HCT116 (cell line): ENCODE data around the gene TES.

Experiments used
- CEBPB ChIP-seq: IDR thresholded peaks from 2 replicates; pipeline ENCODE4 v1.6.1; 2012; ENCODE audit warnings: low read depth
- EZH2 ChIP-seq: fragments of 200-600 bp; sonication (generic); IDR thresholded peaks from 2 replicates; pipeline ENCODE4 v1.6.1; 2017; ENCODE audit warnings: antibody characterized with exemption, mixed run types
- POLR2A ChIP-seq: IDR thresholded peaks from 2 replicates; pipeline ENCODE4 v1.7.0; 2011; ENCODE audit warnings: borderline replicate concordance; ENCODE audit not compliant: insufficient read depth, insufficient read length; ENCODE audit errors: extremely low read depth
- POLR2AphosphoS5 ChIP-seq: IDR thresholded peaks from 2 replicates; pipeline ENCODE4 v1.6.1; 2011; ENCODE audit warnings: mild to moderate bottlenecking, low read depth, low read length, moderate library complexity
- SP1 ChIP-seq: IDR thresholded peaks from 2 replicates; pipeline ENCODE4 v1.6.1; 2012; ENCODE audit warnings: low read depth
- YY1 ChIP-seq: IDR thresholded peaks from 2 replicates; pipeline ENCODE4 v1.6.1; 2011; ENCODE audit warnings: low read length, low read depth, moderate library complexity, mild to moderate bottlenecking; ENCODE audit not compliant: insufficient replicate concordance; ENCODE audit errors: extremely low read depth
- ZNF274 ChIP-seq: fragments of 200-500 bp; sonication (Bioruptor generic); IDR thresholded peaks from 2 replicates; pipeline ENCODE4 v1.6.1; 2014; ENCODE audit warnings: mild to moderate bottlenecking, low read depth, low read length, inconsistent platforms
- TF ChIP-seq, protein P1 (sequence below): IDR thresholded peaks from 2 replicates; pipeline ENCODE4 v1.6.1; 2012
- TF ChIP-seq, protein P2 (sequence below), 3 experiments: fragments of 200-600 bp in 1 of 3; sonication (generic) in 1 of 3; IDR thresholded peaks in 2 of 3; conservative IDR thresholded peaks in 1 of 3; 2 replicates each; pipeline ENCODE4 v1.5.1; 2012 to 2017; ENCODE audit warnings: low read depth in 2 of 3, low read length in 2 of 3, antibody characterized with exemption in 1 of 3, borderline replicate concordance in 1 of 3, control low read depth in 1 of 3, mild to moderate bottlenecking in 1 of 3, mixed read lengths in 1 of 3, mixed run types in 1 of 3, moderate library complexity in 1 of 3; ENCODE audit not compliant: insufficient read depth in 1 of 3
- TF ChIP-seq, protein P3 (sequence below): IDR thresholded peaks from 2 replicates; pipeline ENCODE4 v1.6.1; 2012; ENCODE audit warnings: low read depth
- TF ChIP-seq, protein P4 (sequence below): IDR thresholded peaks from 2 replicates; pipeline ENCODE4 v1.6.1; 2012

DNA sequence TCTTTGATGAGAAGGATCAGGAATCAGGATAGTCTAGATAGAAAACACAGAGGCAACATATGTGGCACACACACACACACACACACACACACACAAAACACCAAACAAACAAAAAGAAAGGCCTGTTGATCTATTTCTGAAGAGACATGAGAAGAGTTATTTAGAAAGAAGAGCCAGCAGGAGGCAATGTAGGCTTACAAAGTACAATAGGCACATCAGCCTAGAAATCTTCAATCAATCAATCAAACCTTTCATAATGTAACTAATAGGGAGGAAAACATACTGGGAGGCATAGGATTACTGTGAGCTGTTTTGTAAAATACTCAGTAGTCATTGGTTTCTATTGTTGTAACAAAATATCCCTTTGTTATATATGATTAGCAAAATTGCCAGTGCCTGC, 47.3 kb upstream of the TES start:
- TF ChIP-seq, protein P1, sequence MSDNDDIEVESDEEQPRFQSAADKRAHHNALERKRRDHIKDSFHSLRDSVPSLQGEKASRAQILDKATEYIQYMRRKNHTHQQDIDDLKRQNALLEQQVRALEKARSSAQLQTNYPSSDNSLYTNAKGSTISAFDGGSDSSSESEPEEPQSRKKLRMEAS = no peak
- TF ChIP-seq POLR2AphosphoS5 (no peak), YY1 (no peak), POLR2A (no peak), EZH2 (no peak), CEBPB (no peak), ZNF274 (no peak), SP1 (no peak)
- TF ChIP-seq, protein P2, sequence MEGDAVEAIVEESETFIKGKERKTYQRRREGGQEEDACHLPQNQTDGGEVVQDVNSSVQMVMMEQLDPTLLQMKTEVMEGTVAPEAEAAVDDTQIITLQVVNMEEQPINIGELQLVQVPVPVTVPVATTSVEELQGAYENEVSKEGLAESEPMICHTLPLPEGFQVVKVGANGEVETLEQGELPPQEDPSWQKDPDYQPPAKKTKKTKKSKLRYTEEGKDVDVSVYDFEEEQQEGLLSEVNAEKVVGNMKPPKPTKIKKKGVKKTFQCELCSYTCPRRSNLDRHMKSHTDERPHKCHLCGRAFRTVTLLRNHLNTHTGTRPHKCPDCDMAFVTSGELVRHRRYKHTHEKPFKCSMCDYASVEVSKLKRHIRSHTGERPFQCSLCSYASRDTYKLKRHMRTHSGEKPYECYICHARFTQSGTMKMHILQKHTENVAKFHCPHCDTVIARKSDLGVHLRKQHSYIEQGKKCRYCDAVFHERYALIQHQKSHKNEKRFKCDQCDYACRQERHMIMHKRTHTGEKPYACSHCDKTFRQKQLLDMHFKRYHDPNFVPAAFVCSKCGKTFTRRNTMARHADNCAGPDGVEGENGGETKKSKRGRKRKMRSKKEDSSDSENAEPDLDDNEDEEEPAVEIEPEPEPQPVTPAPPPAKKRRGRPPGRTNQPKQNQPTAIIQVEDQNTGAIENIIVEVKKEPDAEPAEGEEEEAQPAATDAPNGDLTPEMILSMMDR (IDR thresholded peaks at IDR 0.05 in 2 of 3, conservative IDR thresholded peaks at IDR 0.05 in 1 of 3; ENCODE audit: borderline replicate concordance in 1 of 3, insufficient read depth in 1 of 3, low read depth in 2 of 3, low read length in 2 of 3) = peak in 2 of 3 experiments; percentile 23 to 53; a peak in 3 of 6 replicates
- TF ChIP-seq, protein P3, sequence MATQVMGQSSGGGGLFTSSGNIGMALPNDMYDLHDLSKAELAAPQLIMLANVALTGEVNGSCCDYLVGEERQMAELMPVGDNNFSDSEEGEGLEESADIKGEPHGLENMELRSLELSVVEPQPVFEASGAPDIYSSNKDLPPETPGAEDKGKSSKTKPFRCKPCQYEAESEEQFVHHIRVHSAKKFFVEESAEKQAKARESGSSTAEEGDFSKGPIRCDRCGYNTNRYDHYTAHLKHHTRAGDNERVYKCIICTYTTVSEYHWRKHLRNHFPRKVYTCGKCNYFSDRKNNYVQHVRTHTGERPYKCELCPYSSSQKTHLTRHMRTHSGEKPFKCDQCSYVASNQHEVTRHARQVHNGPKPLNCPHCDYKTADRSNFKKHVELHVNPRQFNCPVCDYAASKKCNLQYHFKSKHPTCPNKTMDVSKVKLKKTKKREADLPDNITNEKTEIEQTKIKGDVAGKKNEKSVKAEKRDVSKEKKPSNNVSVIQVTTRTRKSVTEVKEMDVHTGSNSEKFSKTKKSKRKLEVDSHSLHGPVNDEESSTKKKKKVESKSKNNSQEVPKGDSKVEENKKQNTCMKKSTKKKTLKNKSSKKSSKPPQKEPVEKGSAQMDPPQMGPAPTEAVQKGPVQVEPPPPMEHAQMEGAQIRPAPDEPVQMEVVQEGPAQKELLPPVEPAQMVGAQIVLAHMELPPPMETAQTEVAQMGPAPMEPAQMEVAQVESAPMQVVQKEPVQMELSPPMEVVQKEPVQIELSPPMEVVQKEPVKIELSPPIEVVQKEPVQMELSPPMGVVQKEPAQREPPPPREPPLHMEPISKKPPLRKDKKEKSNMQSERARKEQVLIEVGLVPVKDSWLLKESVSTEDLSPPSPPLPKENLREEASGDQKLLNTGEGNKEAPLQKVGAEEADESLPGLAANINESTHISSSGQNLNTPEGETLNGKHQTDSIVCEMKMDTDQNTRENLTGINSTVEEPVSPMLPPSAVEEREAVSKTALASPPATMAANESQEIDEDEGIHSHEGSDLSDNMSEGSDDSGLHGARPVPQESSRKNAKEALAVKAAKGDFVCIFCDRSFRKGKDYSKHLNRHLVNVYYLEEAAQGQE = no peak
- TF ChIP-seq, protein P4, sequence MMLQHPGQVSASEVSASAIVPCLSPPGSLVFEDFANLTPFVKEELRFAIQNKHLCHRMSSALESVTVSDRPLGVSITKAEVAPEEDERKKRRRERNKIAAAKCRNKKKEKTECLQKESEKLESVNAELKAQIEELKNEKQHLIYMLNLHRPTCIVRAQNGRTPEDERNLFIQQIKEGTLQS = no peak
